Activated naive CD4-positive, alpha-beta T cell treated with anti-CD3 and anti-CD28 coated beads, Interleukin-2, amount 10 ng/mL, durations not matched to agents 7 days and 5 days (primary cell): ENCODE results near the gene LRP10.

Experiments used
- CTCF ChIA-PET: fragments of 350-600 bp; sonication (Branson Sonifier 250); formaldehyde crosslinking; loops from one replicate; lab custom pipeline; 2021; ENCODE audit warnings: antibody characterized with exemption; lab: Charles Lee
- DNase-seq: peaks from one replicate; pipeline ENCODE4 v3.0.0-alpha.2; 2020
- H3K27ac Mint-ChIP-seq: one replicate; pipeline ENCODE4 v1.8.0; 2021; ENCODE audit warnings: mild to moderate bottlenecking, moderate library complexity, mixed read lengths
- H3K27me3 Mint-ChIP-seq: one replicate; pipeline ENCODE4 v1.8.0; 2021; ENCODE audit warnings: mild to moderate bottlenecking, mixed read lengths
- H3K36me3 Mint-ChIP-seq: one replicate; pipeline ENCODE4 v1.8.0; 2021; ENCODE audit warnings: mixed read lengths
- H3K4me1 Mint-ChIP-seq: one replicate; pipeline ENCODE4 v1.8.0; 2021; ENCODE audit warnings: mixed read lengths
- H3K4me3 Mint-ChIP-seq: one replicate; pipeline ENCODE4 v1.8.0; 2021; ENCODE audit warnings: mild to moderate bottlenecking, moderate library complexity, mixed read lengths
- H3K9me3 Mint-ChIP-seq: one replicate; pipeline ENCODE4 v1.8.0; 2021; ENCODE audit warnings: mixed read lengths

The LRP10 gene

GRCh38 chr14:22837750-22838538, 33.6 kb upstream of the LRP10 start:
- Mint-ChIP-seq H3K27ac (no peak overlapping the region), H3K4me3 (no peak overlapping the region)
- DNase-seq, result no peak

GRCh38 chr14:22838631-22839041, 32.9 kb upstream of the LRP10 start:
- no peak overlapping the region for H3K4me3 Mint-ChIP-seq
- no peaks in the 10 kb centered on the region for H3K9me3 Mint-ChIP-seq
- H3K27ac Mint-ChIP-seq, result no peak overlapping the region
- H3K4me1 Mint-ChIP-seq, result peaks cover 12% of the 10 kb centered on the region
- peaks cover 70% of the 10 kb centered on the region for H3K27me3 Mint-ChIP-seq
- peaks cover 24% of the 10 kb centered on the region for H3K36me3 Mint-ChIP-seq
- DNase-seq, result no peak
- CTCF ChIA-PET, result interaction anchor here (0.7 to 4.9 kb wide), 6 partner anchors 11 to 92 kb away, joined by 3 to 36 read pairs (median 4); no protein-coding TSS in a partner anchor

More at GRCh38 chr14:22837750-22838538, 33.6 kb upstream of the LRP10 start:
- CTCF ChIA-PET, result interaction anchor here (0.7 to 4.9 kb wide), 8 partner anchors 11 to 268 kb away, joined by 3 to 36 read pairs (median 4); no protein-coding TSS in a partner anchor
- peaks cover 25% of the 10 kb centered on the region for H3K36me3 Mint-ChIP-seq
- H3K9me3 Mint-ChIP-seq, result no peaks in the 10 kb centered on the region
- H3K27me3 Mint-ChIP-seq, result peaks cover 64% of the 10 kb centered on the region
- H3K4me1 Mint-ChIP-seq, result peaks cover 12% of the 10 kb centered on the region

- H3K27me3 Mint-ChIP-seq, result peaks cover 77% of the 10 kb centered on the region
- H3K36me3 Mint-ChIP-seq, result peaks cover 18% of the 10 kb centered on the region
- no peak for DNase-seq
- peaks cover 12% of the 10 kb centered on the region for H3K4me1 Mint-ChIP-seq
- H3K27ac Mint-ChIP-seq, result no peak overlapping the region
- no peaks in the 10 kb centered on the region for H3K9me3 Mint-ChIP-seq
- no peak overlapping the region for H3K4me3 Mint-ChIP-seq
- CTCF ChIA-PET, result interaction anchor here (0.7 to 4.9 kb wide), 5 partner anchors 10 to 91 kb away, joined by 3 to 36 read pairs (median 4); no protein-coding TSS in a partner anchor
These were observed 32.3 kb upstream of the LRP10 start for GRCh38 chr14:22839159-22839779.

- H3K27me3 Mint-ChIP-seq, result peaks cover 92% of the 10 kb centered on the region
- no peak overlapping the region for H3K27ac Mint-ChIP-seq
- CTCF ChIA-PET, result interaction anchor here (4.9 kb wide), 1 partner anchor 13 kb away, joined by 36 read pairs; no protein-coding TSS in a partner anchor
- peaks cover 3% of the 10 kb centered on the region for H3K36me3 Mint-ChIP-seq
- peaks cover 11% of the 10 kb centered on the region for H3K4me1 Mint-ChIP-seq
- H3K9me3 Mint-ChIP-seq, result no peaks in the 10 kb centered on the region
- no peak overlapping the region for H3K4me3 Mint-ChIP-seq
- DNase-seq, result no peak
These were observed 30.2 kb upstream of the LRP10 start for GRCh38 chr14:22841311-22841710.

- CTCF ChIA-PET, result interaction anchor here (4.9 kb wide), 1 partner anchor 12 kb away, joined by 36 read pairs; no protein-coding TSS in a partner anchor
- no peaks in the 10 kb centered on the region for H3K9me3 Mint-ChIP-seq
- DNase-seq, result no peak
- peaks cover 92% of the 10 kb centered on the region for H3K27me3 Mint-ChIP-seq
- no peak overlapping the region for H3K4me3 Mint-ChIP-seq
- peaks cover 9% of the 10 kb centered on the region for H3K4me1 Mint-ChIP-seq
- peaks cover 2% of the 10 kb centered on the region for H3K36me3 Mint-ChIP-seq
- no peak overlapping the region for H3K27ac Mint-ChIP-seq
These were observed 29.8 kb upstream of the LRP10 start for GRCh38 chr14:22841769-22842168.

GRCh38 chr14:22842211-22843122, 29.1 kb upstream of the LRP10 start:
- H3K27ac Mint-ChIP-seq, result no peak overlapping the region
- no peak for DNase-seq
- peaks cover 90% of the 10 kb centered on the region for H3K27me3 Mint-ChIP-seq
- H3K36me3 Mint-ChIP-seq, result no peaks in the 10 kb centered on the region
- H3K4me1 Mint-ChIP-seq, result peaks cover 2% of the 10 kb centered on the region
- H3K9me3 Mint-ChIP-seq, result no peaks in the 10 kb centered on the region
- H3K4me3 Mint-ChIP-seq, result no peak overlapping the region
- CTCF ChIA-PET, result interaction anchor here (1.2 to 1.4 kb wide), 2 partner anchors 10 to 20 kb away, joined by 4 to 5 read pairs; no protein-coding TSS in a partner anchor

GRCh38 chr14:22843123-22843925, 28.2 kb upstream of the LRP10 start:
- DNase-seq, result no peak
- H3K27ac Mint-ChIP-seq, result no peak overlapping the region
- peaks cover 90% of the 10 kb centered on the region for H3K27me3 Mint-ChIP-seq
- no peaks in the 10 kb centered on the region for H3K9me3 Mint-ChIP-seq
- H3K36me3 Mint-ChIP-seq, result no peaks in the 10 kb centered on the region
- peaks cover 2% of the 10 kb centered on the region for H3K4me1 Mint-ChIP-seq
- CTCF ChIA-PET, result interaction anchor here (1.0 to 1.4 kb wide), 3 partner anchors 9 to 20 kb away, joined by 3 to 5 read pairs (median 4); no protein-coding TSS in a partner anchor
- H3K4me3 Mint-ChIP-seq, result no peak overlapping the region

GRCh38 chr14:22844221-22845102, 27.1 kb upstream of the LRP10 start:
- Mint-ChIP-seq H3K4me3 (no peak overlapping the region), H3K27me3 (peaks cover 90% of the 10 kb centered on the region), H3K4me1 (no peaks in the 10 kb centered on the region), H3K27ac (no peak overlapping the region), H3K36me3 (no peaks in the 10 kb centered on the region), H3K9me3 (no peaks in the 10 kb centered on the region)
- no peak for DNase-seq
- CTCF ChIA-PET, result interaction anchor here (1.0 to 1.5 kb wide), 4 partner anchors 9 to 274 kb away, joined by 3 to 5 read pairs (median 4); no protein-coding TSS in a partner anchor

GRCh38 chr14:22845103-22845394, 26.5 kb upstream of the LRP10 start:
- no peak overlapping the region for H3K27ac Mint-ChIP-seq
- DNase-seq, result no peak
- peaks cover 91% of the 10 kb centered on the region for H3K27me3 Mint-ChIP-seq

GRCh38 chr14:22845821-22846625, 25.5 kb upstream of the LRP10 start:
- CTCF ChIA-PET, result interaction anchor here (0.9 to 1.5 kb wide), 2 partner anchors 23 to 276 kb away, joined by 4 to 5 read pairs; no protein-coding TSS in a partner anchor
- no peak for DNase-seq
- H3K36me3 Mint-ChIP-seq, result no peaks in the 10 kb centered on the region
- no peaks in the 10 kb centered on the region for H3K9me3 Mint-ChIP-seq
- peaks cover under 1% of the 10 kb centered on the region for H3K4me1 Mint-ChIP-seq
- H3K4me3 Mint-ChIP-seq, result no peak overlapping the region
- no peak overlapping the region for H3K27ac Mint-ChIP-seq
- peaks cover 91% of the 10 kb centered on the region for H3K27me3 Mint-ChIP-seq

More at GRCh38 chr14:22845103-22845394, 26.5 kb upstream of the LRP10 start:
- no peaks in the 10 kb centered on the region for H3K36me3 Mint-ChIP-seq
- no peaks in the 10 kb centered on the region for H3K4me1 Mint-ChIP-seq
- no peak overlapping the region for H3K4me3 Mint-ChIP-seq
- CTCF ChIA-PET, result interaction anchor here (0.9 to 1.5 kb wide), 3 partner anchors 8 to 275 kb away, joined by 4 to 5 read pairs (median 4); no protein-coding TSS in a partner anchor
- H3K9me3 Mint-ChIP-seq, result no peaks in the 10 kb centered on the region

- no peak for DNase-seq
- no peaks in the 10 kb centered on the region for H3K36me3 Mint-ChIP-seq
- H3K4me3 Mint-ChIP-seq, result no peak overlapping the region
- CTCF ChIA-PET, result no interaction called here
- H3K27me3 Mint-ChIP-seq, result peaks cover 93% of the 10 kb centered on the region
- no peaks in the 10 kb centered on the region for H3K9me3 Mint-ChIP-seq
- no peak overlapping the region for H3K27ac Mint-ChIP-seq
- H3K4me1 Mint-ChIP-seq, result peaks cover 9% of the 10 kb centered on the region
These were observed 24.7 kb upstream of the LRP10 start for GRCh38 chr14:22846811-22847307.
